HG03342 (cell line): Measurements from ENCODE around the gene MAGEF1.
"Not testable (repeated sequence)": the region's sequence is repeated elsewhere in the genome, so short reads cannot be mapped to it uniquely, and the experiment has no call there.

ENCODE experiments used
- ATAC-seq: cut with Tn5 transposase; IDR thresholded peaks from one replicate; pipeline ENCODE4 v1.9.1; 2021; ENCODE audit warnings: mild to moderate bottlenecking, moderate library complexity; ENCODE audit not compliant: unreplicated experiment

The MAGEF1 gene

GRCh38 chr3:184742676-184743135, 30.8 kb upstream of the MAGEF1 start:
- ATAC-seq = no peak

DNA sequence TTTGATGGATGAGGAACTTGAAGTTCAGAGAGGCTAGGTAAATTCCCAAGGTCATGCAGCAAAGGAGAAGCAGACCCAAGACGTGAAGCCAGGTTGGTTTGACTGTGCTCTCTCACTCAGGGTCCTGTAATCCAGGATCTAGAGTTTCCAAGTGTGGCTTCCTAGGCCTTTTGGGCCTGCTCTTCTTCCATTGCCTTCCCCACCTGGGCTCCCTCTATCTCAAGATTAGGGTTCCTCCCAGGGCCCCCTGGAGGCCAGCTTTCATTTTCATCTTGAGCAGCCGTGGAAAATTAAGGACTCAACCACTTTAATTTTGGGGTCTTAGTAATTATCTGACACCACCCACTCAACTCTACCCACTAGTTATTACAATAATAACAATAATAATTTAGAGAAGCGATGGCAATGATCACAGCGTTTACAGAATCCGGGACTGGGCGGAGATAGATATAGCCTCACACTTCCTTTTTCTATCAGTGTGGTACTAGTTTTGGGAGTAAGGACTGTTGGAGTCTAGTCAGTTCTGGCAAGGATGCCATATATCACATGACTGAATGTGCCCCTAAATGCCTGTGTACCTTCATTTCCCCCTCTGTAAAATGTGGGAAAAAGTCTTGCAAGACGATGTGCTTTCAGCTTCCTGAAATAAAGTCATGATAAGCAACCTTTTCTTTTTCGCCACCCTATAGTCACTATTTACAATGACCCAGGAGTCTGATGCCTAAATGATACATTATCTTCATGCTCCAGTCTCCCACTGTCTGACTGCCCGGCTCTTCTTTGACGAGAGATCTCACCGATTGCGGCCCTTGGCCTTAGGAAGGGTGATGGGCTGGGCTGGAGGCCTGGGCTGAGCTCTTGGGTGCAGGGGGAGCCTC, 30.2 kb upstream of the MAGEF1 start:
- ATAC-seq = no peak

- no peak for ATAC-seq
These were observed 29.3 kb upstream of the MAGEF1 start for GRCh38 chr3:184741259-184741556.

- ATAC-seq = no peak
These were observed 28.8 kb upstream of the MAGEF1 start for GRCh38 chr3:184740509-184741258.

- no peak for ATAC-seq
These were observed 28.0 kb upstream of the MAGEF1 start for GRCh38 chr3:184739594-184740505.

DNA sequence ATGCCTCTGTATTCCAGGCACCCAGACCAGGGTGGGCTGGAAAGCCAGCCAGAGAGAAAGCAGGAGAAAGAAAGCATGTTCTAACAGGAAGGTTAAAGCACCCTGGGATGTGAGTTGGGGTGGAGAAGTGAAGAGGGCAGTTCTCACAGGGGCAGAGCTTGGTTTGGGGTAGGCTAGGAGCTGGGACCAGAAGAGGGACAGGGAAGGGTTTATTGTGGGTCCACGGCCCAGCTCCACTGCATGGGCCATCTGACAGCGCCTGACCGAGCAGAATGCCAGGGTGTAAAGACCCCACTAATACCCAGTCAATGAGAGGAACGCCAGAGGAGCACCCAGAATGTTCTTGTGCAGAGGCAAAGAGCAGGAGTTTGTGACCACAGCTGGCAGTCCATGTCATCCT, 27.1 kb upstream of the MAGEF1 start:
- ATAC-seq = no peak

- ATAC-seq = no peak
These were observed 26.6 kb upstream of the MAGEF1 start for GRCh38 chr3:184738506-184738890.

- no peak for ATAC-seq
These were observed 26.0 kb upstream of the MAGEF1 start for GRCh38 chr3:184737641-184738505.

GRCh38 chr3:184737063-184737462, 25.2 kb upstream of the MAGEF1 start:
- no peak for ATAC-seq

- no peak for ATAC-seq
These were observed 23.2 kb upstream of the MAGEF1 start for GRCh38 chr3:184734903-184735701.

DNA sequence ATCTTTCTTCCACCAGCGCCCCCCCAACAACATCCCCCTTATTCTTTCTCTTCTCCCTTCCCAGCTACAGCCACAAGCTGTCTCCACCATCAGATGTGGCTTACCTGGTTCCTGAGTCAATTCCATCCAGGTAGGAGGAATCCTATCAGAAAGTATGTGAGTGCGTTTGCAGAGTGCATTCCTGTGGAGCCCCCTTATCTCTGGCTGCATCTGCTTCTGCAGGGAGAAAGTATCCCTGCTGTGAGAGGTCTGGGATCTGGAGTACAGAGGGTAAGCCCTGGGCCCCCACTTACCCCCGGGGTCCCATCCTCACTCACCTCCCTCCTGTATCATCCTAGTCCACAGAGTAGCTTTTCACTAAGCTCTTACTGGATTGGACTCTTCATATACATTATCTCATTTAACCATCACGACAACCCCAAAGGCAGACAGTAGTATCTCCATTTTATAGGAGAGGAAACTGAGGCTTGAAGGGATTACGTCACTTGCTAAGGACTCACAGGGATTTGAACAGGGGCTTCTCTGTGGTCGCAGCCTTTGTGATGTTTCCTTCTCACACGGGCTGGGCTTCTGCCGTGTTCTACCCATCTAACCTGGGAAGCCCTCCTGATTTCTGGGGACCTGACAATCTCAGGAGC, 22.2 kb upstream of the MAGEF1 start:
- ATAC-seq = no peak

- ATAC-seq = no peak
These were observed 21.3 kb upstream of the MAGEF1 start for GRCh38 chr3:184733181-184733580.

DNA sequence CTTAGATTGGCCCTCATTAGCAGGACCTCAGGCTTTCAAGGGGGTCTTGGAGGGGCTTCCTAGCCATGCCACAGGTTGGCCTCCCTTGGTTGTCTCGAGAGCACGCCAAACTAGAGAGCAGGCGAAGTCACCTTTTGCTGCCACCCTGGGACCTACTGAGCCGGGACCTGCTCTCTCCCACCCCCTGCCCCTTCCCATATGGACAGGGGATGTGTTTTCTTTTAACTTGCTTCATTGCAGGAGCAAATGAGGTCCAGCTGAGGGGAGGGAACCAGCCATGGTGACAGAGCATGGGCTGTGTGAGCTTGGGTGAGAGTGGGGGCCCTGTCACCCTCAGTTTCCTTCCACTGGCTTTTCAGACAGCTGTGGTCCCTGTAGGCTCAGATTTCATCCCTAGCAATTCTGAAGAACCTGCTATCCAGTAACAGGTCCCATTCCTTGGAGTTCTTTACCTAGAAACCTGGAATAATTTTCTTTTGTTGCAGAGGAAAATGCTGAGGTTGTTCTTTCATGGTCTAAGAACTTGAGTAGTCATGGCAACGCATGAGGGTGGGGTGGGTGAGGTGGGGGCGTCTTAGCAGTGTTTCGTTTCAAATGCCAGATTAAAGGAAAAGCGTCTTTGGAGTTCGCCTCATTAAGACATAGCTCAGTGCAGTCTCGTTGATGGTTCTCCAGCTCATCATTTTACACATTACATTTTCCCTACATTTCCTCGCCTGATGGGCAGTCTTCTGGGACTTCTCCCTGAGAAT, 20.1 kb upstream of the MAGEF1 start:
- ATAC-seq = no peak

- ATAC-seq = no peak
These were observed 19.1 kb upstream of the MAGEF1 start for GRCh38 chr3:184730924-184731323.

DNA sequence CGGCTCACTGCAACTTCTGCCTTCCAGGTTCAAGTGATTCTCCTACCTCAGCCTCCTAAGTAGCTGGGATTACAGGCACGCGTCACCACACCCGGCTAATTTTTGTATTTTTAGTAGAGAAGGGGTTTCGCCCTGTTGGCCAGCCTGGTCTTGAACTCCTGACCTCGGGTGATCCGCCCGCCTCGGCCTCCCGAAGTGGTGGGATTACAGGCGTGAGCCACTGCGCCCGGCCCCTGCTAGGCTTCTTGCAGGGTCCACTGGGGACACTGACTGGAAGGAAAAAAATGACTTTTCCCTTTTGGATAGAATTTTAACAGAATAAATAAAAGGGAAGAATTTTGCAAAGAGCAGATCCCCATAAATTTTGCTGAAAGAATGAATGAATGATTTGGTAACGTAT, 17.3 kb upstream of the MAGEF1 start:
- ATAC-seq = not testable (repeated sequence)

DNA sequence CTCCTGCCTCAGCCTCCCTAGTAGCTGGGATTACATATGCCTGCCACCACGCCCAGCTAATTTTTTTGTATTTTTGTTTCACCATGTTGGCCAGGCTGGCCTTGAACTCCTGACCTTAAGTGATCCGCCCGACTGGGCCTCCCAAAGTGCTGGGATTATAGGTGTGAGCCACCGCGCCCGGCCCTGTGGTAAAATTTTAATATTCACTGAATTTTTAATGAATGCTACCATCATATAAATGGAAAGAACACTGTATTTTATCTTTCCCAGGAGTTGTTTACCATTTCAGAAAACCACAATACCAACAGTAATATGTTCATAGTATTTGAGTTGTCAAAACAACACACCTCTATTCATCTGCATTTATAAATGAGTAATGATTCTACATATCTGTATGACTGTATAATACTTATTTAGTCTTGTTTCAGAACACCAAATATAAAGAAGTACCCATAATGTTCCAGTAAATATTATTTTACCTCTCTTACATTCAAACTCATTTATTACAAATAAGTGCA, 16.2 kb upstream of the MAGEF1 start:
- ATAC-seq = no peak

- no peak for ATAC-seq
These were observed 15.6 kb upstream of the MAGEF1 start for GRCh38 chr3:184727357-184728009.

- ATAC-seq = no peak
These were observed 14.6 kb upstream of the MAGEF1 start for GRCh38 chr3:184726497-184726896.
